ENCODE data around the gene VEGFA.
A peak's percentile ranks its signal among the peaks of the same experiment; 100 is the strongest.

The VEGFA gene

GRCh38 chr6:43769526-43770371 lies at the start of gene VEGFA:
TSS of gene VEGFA (plus strand) at chr6:43770211.
- DNase-seq: peak; percentile 85

GRCh38 chr6:43720999-43721398 lies 49.0 kb upstream of the VEGFA start:
- no peak for DNase-seq

DNA sequence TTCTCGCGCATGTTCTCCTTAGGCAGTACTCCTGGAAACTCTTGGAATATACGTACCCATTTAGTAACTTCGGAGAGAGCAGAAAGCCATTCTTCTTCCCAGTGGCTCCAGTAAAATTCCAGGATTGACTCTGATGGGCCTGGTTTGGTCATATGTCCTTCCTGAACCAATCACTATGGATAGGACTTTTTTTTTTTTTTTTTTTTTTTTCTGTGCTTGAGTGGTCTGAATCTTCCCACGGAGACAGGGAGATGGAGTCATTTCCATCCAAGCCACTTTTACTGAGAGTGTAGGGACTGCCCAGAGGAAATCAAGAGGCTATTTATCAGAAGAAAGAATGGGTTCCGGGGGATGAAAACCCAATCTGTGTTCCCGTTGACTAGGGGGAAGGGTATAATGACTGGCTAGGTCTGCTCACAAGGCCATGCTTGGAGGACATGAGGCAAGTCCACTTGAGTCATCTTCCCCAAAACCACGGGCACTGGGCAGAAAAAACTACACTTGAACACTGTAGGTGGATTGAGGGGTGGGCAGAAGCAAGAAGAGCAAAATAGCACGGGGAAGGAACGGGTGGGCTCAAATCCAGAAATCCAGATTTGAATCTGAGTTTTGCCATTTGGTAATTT lies 47.0 kb upstream of the VEGFA start:
- DNase-seq: peak; percentile 29

DNA sequence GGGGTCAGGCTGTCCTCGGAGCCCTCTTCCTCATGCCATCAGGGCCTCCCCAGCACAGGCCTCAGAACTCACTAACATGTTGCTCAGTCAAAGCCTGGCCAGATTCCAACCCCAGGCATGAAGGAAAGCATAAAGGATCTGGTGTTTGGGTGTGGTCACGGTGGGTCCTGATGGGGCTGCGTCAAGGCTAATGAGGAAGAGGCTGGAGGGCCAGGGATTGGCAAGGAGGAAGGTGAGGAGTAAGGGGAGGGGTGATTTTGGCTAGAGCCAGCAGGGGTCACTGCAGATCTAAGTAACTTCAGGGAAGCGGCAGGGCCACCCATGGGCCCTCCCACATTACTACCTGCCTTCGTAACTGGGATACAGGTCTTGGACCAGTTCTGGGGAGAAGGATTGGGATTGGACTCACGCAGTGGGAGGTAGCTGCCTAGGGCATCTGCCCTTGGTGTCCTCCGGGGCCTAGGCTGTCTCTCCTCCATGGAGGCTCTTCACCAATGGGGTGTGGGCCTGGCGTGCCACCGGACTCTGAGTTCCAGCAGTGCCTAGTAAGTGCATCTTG lies 46.2 kb upstream of the VEGFA start:
- DNase-seq: peak; percentile 72

GRCh38 chr6:43724354-43724753 lies 45.7 kb upstream of the VEGFA start:
- DNase-seq: peak; percentile 4

- peak; percentile 88 for DNase-seq
Observed at GRCh38 chr6:43724914-43725642, 44.9 kb upstream of the VEGFA start.

DNA sequence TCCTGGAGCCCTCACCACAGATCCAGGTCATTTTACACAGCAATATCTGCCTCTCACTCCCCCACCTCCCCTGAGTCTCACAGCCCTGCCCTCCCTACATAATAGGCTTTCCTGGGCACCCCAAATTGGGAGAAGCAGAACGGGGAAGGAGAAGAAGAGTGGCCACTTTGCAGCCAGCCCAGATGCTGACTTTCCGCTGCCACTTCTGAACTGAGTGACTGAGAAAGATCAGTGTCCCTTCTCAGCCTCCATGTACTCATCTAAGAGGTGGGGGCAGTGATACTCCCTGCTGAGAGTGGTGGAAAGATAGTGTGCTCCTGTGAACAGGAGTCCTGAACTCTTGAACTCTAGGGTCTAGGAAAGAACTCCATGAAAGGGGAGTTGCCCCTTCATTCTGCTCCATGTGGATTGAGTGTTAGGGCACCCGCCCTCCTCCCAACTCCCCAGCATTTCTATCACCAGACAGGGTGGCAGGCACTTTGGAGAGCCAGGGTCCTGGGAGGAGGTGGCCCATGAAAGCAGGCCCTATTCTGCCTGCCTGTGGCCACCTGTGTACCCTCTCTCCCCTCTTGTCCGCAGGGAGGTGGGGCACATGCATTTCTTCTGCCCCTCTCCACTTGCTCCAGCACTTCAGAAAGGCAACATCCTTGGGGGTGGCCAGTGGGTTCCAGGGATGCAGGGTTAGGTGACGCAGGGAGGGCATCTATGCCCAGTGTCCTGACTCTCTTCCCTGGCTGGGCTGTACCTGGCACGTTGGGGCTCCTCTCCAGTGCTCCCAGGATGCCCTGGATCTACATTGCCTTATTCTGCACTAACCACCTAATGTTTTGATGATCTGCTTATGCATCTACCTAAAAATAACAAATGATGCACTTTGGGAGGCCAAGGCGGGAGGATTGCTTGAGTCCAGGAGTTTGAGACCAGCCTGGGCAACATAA lies 44.1 kb upstream of the VEGFA start:
- no peak for DNase-seq

DNA sequence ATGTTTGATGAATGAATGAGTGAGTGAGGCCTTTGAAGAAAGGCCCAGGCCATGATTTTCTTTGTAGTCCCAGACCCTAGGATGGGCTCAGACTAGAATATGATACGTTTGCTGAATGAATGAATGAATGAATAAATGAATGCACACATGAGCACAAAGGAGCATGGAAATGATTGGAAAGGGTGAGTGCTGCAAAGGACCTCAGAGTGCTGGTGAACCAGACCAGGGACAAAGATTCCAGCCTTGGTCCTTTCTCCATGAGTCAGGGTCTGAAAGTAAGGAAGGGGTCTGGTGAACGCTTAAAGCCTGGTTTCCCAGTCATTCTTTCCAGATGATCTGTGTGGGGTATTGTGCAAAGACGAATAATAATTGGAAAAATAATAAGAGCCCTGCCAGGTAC lies 42.4 kb upstream of the VEGFA start:
- no peak for DNase-seq

DNA sequence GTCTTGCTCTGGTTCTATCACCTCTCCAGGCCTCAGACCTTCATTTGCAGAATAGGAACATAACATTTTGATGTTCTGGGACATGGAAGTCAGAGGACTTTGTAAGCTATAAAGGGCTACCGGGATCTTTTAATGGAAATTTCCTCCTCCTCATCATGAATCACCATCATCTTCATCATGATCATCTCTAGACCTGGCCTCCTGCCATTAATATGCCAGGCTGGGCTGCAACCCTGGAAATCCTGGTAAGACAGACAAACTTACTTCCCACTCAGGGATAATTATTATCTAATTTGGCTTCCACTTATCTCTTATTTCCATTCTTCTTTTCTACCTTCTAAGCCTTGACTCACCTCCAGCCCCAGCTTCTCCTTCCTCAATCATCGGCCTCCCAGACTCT lies 41.4 kb upstream of the VEGFA start:
- DNase-seq: no peak

DNA sequence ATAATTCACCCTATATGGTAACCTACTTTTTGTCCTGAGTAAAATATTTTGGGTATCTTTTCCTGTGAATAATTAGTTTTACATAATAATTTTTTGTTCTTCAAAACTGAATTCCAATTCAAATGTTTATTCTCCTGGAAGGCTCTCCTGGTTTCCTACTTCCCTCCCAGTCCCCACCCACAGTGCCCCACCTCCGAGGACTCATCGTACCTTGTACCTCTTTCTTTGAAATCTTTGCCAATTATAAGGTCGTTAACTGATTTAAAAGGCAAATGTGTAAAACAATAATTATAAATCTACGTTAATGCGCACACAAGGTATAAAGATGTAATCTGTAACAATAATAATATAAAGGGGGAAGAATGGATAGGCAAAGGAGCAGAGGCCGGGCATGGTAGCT lies 40.5 kb upstream of the VEGFA start:
- no peak for DNase-seq

GRCh38 chr6:43730634-43731033 lies 39.4 kb upstream of the VEGFA start:
- DNase-seq: no peak

- DNase-seq: peak; percentile 67
Observed at GRCh38 chr6:43733471-43734293, 36.3 kb upstream of the VEGFA start.

DNA sequence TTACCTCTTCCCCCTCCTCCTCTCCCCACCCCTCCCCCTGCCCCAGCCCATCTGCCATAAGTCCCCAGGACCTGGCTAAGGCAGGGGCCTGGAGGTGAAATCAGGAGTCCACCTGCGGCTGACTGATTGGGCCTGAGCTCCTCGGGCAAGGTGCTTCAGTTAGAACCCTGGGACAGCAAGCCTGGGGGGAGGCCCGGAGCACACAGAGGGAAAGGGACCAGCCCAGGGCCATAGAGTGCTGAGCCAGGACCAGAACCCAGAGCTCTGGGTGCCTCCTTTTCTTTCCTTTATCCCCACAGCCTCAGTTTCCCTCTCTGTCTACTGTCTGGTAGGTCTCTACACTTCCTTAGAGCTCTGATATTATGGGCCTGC lies 35.7 kb upstream of the VEGFA start:
- DNase-seq: no peak

- no peak for DNase-seq
Observed at GRCh38 chr6:43735642-43736199, 34.3 kb upstream of the VEGFA start.

DNA sequence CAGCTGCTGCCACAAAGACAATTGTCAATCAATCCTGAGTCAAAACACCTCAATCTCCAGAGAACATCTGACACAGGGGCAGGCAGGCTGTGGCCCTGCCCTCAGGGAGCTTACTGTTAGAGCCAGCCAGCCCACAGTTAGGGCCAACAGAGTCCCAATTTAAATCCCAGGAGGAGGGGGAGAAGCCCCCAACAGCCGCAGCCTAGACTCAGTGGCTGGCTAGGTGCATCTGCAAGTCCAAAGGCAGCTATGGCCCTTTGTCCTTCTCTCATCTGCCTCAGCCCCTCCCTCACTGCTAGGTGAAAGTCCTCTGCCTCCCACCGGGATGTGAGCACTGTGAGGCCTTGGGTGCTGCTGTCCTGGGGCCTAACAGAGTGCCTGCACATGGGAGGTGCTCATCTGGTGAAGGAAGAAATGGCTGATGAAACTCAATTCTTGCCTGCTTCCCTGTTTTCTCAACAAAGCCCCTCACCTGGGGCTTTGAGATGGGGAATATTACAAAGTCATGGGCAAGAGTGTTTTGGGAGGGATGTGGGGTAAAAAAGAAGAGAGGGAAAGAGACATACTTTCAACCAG lies 33.7 kb upstream of the VEGFA start:
- no peak for DNase-seq

- no peak for DNase-seq
Observed at GRCh38 chr6:43736844-43737243, 33.2 kb upstream of the VEGFA start.

- no peak for DNase-seq
Observed at GRCh38 chr6:43737272-43738081, 32.5 kb upstream of the VEGFA start.

DNA sequence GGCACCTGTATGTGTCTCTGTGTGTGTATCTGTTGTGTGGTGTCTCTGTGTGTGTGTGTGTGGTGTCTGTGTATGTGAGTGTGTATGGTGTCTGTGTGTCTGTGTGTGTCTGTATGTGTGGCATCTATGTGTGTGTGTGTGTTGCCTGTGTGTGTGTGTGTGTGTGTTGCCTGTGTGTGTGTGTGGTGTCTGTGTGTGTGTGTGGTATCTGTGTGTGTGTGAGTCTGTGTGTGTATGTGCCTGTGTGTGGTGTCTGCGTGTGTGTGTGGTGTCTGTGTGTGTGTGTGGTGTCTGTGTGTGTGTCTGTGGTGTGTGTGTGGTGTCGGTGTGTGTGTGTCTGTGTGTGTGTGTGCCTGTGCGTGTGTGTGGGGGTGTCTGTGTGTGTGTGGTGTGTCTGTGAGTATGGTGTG lies 31.7 kb upstream of the VEGFA start:
- DNase-seq: no peak

- no peak for DNase-seq
Observed at GRCh38 chr6:43738877-43739641, 31.0 kb upstream of the VEGFA start.

Data from CD4-positive, alpha-beta T cell treated with Interleukin-15 for 1 hour (primary cell).